ENCODE data around the gene MIF. TPM values are rescaled to one million over a fixed set of nuclear protein-coding genes. Genes with fewer than 3 reads are reported as not detected.
A peak's percentile ranks its signal among the peaks of the same experiment; 100 is the strongest.
"Not testable (repeated sequence)": the region's sequence is repeated elsewhere in the genome, so short reads cannot be mapped to it uniquely, and the experiment has no call there.

Gene MIF
- polyA plus RNA-seq, 1 donor from 2014 or later = 1,216 TPM

- Mint-ChIP-seq H3K27ac (peak overlapping the region in 1 of 3 donors; percentile 73), H3K36me3 (peaks cover 2% of the 10 kb centered on the region), H3K4me3 (no peak overlapping the region), H3K27me3 (no peaks in the 10 kb centered on the region), H3K4me1 (no peaks in the 10 kb centered on the region), H3K9me3 (no peaks in the 10 kb centered on the region)
Observed at GRCh38 chr22:23904573-23905254, 10.5 kb downstream of the MIF start.

- Mint-ChIP-seq H3K36me3 (no peaks in the 10 kb centered on the region), H3K4me1 (no peaks in the 10 kb centered on the region), H3K27me3 (no peaks in the 10 kb centered on the region), H3K4me3 (no peak overlapping the region), H3K27ac (peak overlapping the region in 1 of 3 donors; percentile 87), H3K9me3 (no peaks in the 10 kb centered on the region)
Observed at GRCh38 chr22:23906641-23907040, 12.5 kb downstream of the MIF start.

- not testable (repeated sequence) for H3K4me1 Mint-ChIP-seq, H3K27me3 Mint-ChIP-seq, H3K4me3 Mint-ChIP-seq, H3K36me3 Mint-ChIP-seq, H3K9me3 Mint-ChIP-seq
- peak overlapping the region in 1 of 3 donors; percentile 87 for H3K27ac Mint-ChIP-seq
Observed at GRCh38 chr22:23907423-23907822, 13.2 kb downstream of the MIF start.

- Mint-ChIP-seq H3K27ac (peak overlapping the region in 1 of 3 donors; percentile 67), H3K27me3 (no peaks in the 10 kb centered on the region), H3K9me3 (no peaks in the 10 kb centered on the region), H3K4me1 (peaks cover 0 to 8% (median 6%) of the 10 kb centered on the region in 3 donors), H3K4me3 (no peak overlapping the region), H3K36me3 (no peaks in the 10 kb centered on the region)
Observed at GRCh38 chr22:23908587-23909205, 14.5 kb downstream of the MIF start.

GRCh38 chr22:23909296-23909898 is 15.2 kb downstream of the MIF start:
- Mint-ChIP-seq H3K36me3 (no peaks in the 10 kb centered on the region), H3K9me3 (no peaks in the 10 kb centered on the region), H3K27ac (peak overlapping the region in 1 of 3 donors; percentile 52), H3K4me3 (no peak overlapping the region), H3K4me1 (peaks cover 4 to 11% (median 11%) of the 10 kb centered on the region in 3 donors), H3K27me3 (no peaks in the 10 kb centered on the region)

GRCh38 chr22:23910496-23911190 is 16.5 kb downstream of the MIF start:
- H3K27ac Mint-ChIP-seq = no peak overlapping the region
- no peaks in the 10 kb centered on the region for H3K36me3 Mint-ChIP-seq
- no peaks in the 10 kb centered on the region for H3K27me3 Mint-ChIP-seq
- peaks cover 16 to 23% (median 21%) of the 10 kb centered on the region in 3 donors for H3K4me1 Mint-ChIP-seq
- H3K9me3 Mint-ChIP-seq = no peaks in the 10 kb centered on the region
- H3K4me3 Mint-ChIP-seq = peak overlapping the region in 1 of 4 donors; percentile 42

- peak overlapping the region in 1 of 3 donors; percentile 82 for H3K27ac Mint-ChIP-seq
Observed at GRCh38 chr22:23911318-23911980, 17.3 kb downstream of the MIF start.

GRCh38 chr22:23912293-23912903 is 18.2 kb downstream of the MIF start:
- Mint-ChIP-seq H3K27ac (peak overlapping the region in 2 of 3 donors; percentile 3 to 82), H3K36me3 (no peaks in the 10 kb centered on the region), H3K27me3 (no peaks in the 10 kb centered on the region), H3K4me1 (peaks cover 19 to 24% (median 23%) of the 10 kb centered on the region in 3 donors), H3K9me3 (no peaks in the 10 kb centered on the region), H3K4me3 (peak overlapping the region in 3 of 4 donors; percentile 67 to 83 (median 69))

More at GRCh38 chr22:23911318-23911980, 17.3 kb downstream of the MIF start:
- Mint-ChIP-seq H3K4me1 (peaks cover 19 to 24% (median 23%) of the 10 kb centered on the region in 3 donors), H3K9me3 (no peaks in the 10 kb centered on the region), H3K27me3 (no peaks in the 10 kb centered on the region), H3K36me3 (no peaks in the 10 kb centered on the region), H3K4me3 (peak overlapping the region in 2 of 4 donors; percentile 69 to 83)

GRCh38 chr22:23913306-23913660 is 19.1 kb downstream of the MIF start:
- no peaks in the 10 kb centered on the region for H3K9me3 Mint-ChIP-seq
- peaks cover 19 to 24% (median 23%) of the 10 kb centered on the region in 3 donors for H3K4me1 Mint-ChIP-seq
- H3K4me3 Mint-ChIP-seq = peak overlapping the region; percentile 85 to 99 (median 92)
- H3K36me3 Mint-ChIP-seq = no peaks in the 10 kb centered on the region
- H3K27ac Mint-ChIP-seq = peak overlapping the region; percentile 59 to 93 (median 91)
- H3K27me3 Mint-ChIP-seq = no peaks in the 10 kb centered on the region

- Mint-ChIP-seq H3K4me1 (peaks cover 19 to 24% (median 23%) of the 10 kb centered on the region in 3 donors), H3K27ac (peak overlapping the region; percentile 59 to 93 (median 91)), H3K4me3 (peak overlapping the region; percentile 85 to 99 (median 92)), H3K9me3 (no peaks in the 10 kb centered on the region), H3K27me3 (no peaks in the 10 kb centered on the region), H3K36me3 (no peaks in the 10 kb centered on the region)
Observed at GRCh38 chr22:23913661-23914353, 19.6 kb downstream of the MIF start.

GRCh38 chr22:23915290-23915689 is 21.1 kb downstream of the MIF start:
- H3K9me3 Mint-ChIP-seq = no peaks in the 10 kb centered on the region
- H3K36me3 Mint-ChIP-seq = no peaks in the 10 kb centered on the region
- no peaks in the 10 kb centered on the region for H3K27me3 Mint-ChIP-seq
- peak overlapping the region; percentile 59 to 83 (median 67) for H3K27ac Mint-ChIP-seq
- peaks cover 19 to 24% (median 23%) of the 10 kb centered on the region in 3 donors for H3K4me1 Mint-ChIP-seq
- H3K4me3 Mint-ChIP-seq = peak overlapping the region in 3 of 4 donors; percentile 26 to 43 (median 43)

GRCh38 chr22:23920267-23920611 is 26.1 kb downstream of the MIF start:
- not testable (repeated sequence) for H3K27me3 Mint-ChIP-seq, H3K9me3 Mint-ChIP-seq, H3K4me1 Mint-ChIP-seq, H3K27ac Mint-ChIP-seq, H3K4me3 Mint-ChIP-seq
- H3K36me3 Mint-ChIP-seq = peaks cover 15% of the 10 kb centered on the region

- H3K4me1 Mint-ChIP-seq, H3K27ac Mint-ChIP-seq, H3K4me3 Mint-ChIP-seq, H3K27me3 Mint-ChIP-seq: not testable (repeated sequence)
- Mint-ChIP-seq H3K36me3 (peaks cover 23% of the 10 kb centered on the region), H3K9me3 (peaks cover 4 to 11% (median 7%) of the 10 kb centered on the region in 3 donors)
Observed at GRCh38 chr22:23921586-23922201, 27.5 kb downstream of the MIF start.

Data from IgD-negative memory B cell (primary cell).